Measurements from ENCODE around the gene HS6ST2. TPM values are rescaled to one million over a fixed set of nuclear protein-coding genes. Genes with fewer than 3 reads are reported as not detected.

Gene HS6ST2
- total and polyA plus RNA-seq, 4 experiments from 2014 or later = not detected

DNA sequence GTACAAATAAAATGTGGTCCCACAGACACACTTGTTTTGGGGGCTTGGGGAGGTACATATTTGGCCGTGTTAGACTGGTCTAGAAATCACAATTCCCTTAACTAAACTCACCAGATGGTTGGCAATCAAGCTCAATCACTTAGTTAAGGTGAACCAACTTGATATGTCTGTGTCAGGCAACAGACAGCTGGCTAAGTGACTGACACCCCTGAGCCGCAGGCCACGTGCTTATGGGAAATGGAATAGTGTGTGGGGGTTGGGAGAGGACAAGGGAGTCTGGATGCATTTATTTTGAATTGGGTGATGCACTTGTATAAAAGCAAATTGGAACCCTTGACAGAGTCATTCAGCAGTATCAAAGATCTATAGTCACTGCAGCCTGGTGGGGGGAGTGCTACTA is 209.0 kb downstream of the HS6ST2 start:
- Histone ChIP-seq H3K27me3 (ENCODE audit: insufficient read depth, low read length) (no peaks in the 10 kb centered on the region), H3K4me1 (ENCODE audit: insufficient read depth, low read length) (no peaks in the 10 kb centered on the region), H3K9me3 (ENCODE audit: control insufficient read depth in 1 of 2, low read length in 2 of 2) (no peaks in the 10 kb centered on the region), H3K36me3 (ENCODE audit: insufficient read depth, low read length) (no peaks in the 10 kb centered on the region), H3K4me3 (ENCODE audit: low read length in 2 of 2) (no peak overlapping the region), H3K27ac (ENCODE audit: low read depth, low read length) (no peak overlapping the region)
- Mint-ChIP-seq H3K9me3 (no peaks in the 10 kb centered on the region), H3K4me1 (peaks cover 0 to 8% (median 2%) of the 10 kb centered on the region in 4 donors), H3K4me3 (peak overlapping the region in 1 of 8 donors; percentile 66), H3K27ac (no peak overlapping the region), H3K27me3 (no peaks in the 10 kb centered on the region), H3K36me3 (no peaks in the 10 kb centered on the region)
- POLR2A ChIA-PET (ENCODE audit: partially characterized antibody) = no interaction called here
- no peak for DNase-seq
- intact Hi-C loops (cut with micrococcal nuclease) = no loop called here
- CTCF ChIA-PET (ENCODE audit: partially characterized antibody) = interaction anchor here (1.3 kb wide), 1 partner anchor 8 kb away, joined by 3 read pairs; no protein-coding TSS in a partner anchor

DNA sequence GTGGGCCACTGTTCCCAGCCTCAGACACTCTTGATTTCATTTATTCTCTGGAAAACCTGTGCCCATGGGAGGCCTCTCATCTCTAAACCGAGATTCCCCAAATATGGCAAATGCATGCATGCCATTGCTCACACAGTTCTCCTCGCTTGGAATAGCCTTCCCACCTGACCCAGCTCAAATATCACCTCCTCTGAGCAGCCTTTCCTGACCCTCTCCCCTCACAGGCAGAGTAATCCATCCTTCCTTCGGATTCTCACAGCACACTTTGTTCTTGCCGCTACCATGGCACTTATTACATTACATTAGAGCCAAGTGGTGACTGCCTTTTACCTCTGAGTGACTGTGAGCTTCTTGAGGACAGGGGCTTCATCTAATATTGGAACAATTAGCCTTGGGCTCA is 209.5 kb downstream of the HS6ST2 start:
- Mint-ChIP-seq H3K4me1 (peaks cover 0 to 8% (median 2%) of the 10 kb centered on the region in 4 donors), H3K36me3 (no peaks in the 10 kb centered on the region), H3K27ac (no peak overlapping the region), H3K9me3 (no peaks in the 10 kb centered on the region), H3K27me3 (no peaks in the 10 kb centered on the region), H3K4me3 (no peak overlapping the region)
- Histone ChIP-seq H3K9me3 (ENCODE audit: control insufficient read depth in 1 of 2, low read length in 2 of 2) (no peaks in the 10 kb centered on the region), H3K4me3 (ENCODE audit: low read length in 2 of 2) (no peak overlapping the region), H3K27ac (ENCODE audit: low read depth, low read length) (no peak overlapping the region), H3K36me3 (ENCODE audit: insufficient read depth, low read length) (no peaks in the 10 kb centered on the region), H3K4me1 (ENCODE audit: insufficient read depth, low read length) (no peaks in the 10 kb centered on the region), H3K27me3 (ENCODE audit: insufficient read depth, low read length) (no peaks in the 10 kb centered on the region)
- ChIA-PET POLR2A (ENCODE audit: partially characterized antibody) (no interaction called here), CTCF (ENCODE audit: partially characterized antibody) (no interaction called here)
- intact Hi-C loops (cut with micrococcal nuclease) = no loop called here
- no peak for DNase-seq

DNA sequence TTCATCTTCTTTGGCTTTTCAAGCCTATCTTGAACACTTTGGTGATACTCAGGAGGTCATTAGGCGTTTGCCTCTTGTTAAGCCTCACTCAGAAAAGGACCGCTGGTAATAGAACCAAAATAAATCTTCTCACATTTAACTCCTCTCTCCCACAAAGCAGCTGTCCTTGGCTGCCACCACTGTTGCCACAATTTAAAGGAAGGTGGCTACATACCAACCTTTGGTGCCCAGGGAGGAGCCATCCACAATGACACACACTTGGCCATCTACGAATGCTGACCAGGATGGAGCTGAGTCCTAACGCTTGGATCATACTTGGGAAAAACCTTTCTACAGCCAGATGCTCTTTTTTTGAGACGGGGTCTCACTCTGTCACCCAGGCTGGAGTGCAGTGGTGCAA is 210.2 kb downstream of the HS6ST2 start:
- intact Hi-C loops (cut with micrococcal nuclease) = no loop called here
- Mint-ChIP-seq H3K27ac (no peak overlapping the region), H3K36me3 (no peaks in the 10 kb centered on the region), H3K4me1 (peaks cover 0 to 8% (median 2%) of the 10 kb centered on the region in 4 donors), H3K9me3 (no peaks in the 10 kb centered on the region), H3K27me3 (no peaks in the 10 kb centered on the region), H3K4me3 (no peak overlapping the region)
- H3K27me3 ChIP-seq (ENCODE audit: insufficient read depth, low read length) = no peaks in the 10 kb centered on the region
- POLR2A ChIA-PET (ENCODE audit: partially characterized antibody) = no interaction called here
- no peak overlapping the region for H3K4me3 ChIP-seq (ENCODE audit: low read length in 2 of 2)
- no peaks in the 10 kb centered on the region for H3K9me3 ChIP-seq (ENCODE audit: control insufficient read depth in 1 of 2, low read length in 2 of 2)
- CTCF ChIA-PET (ENCODE audit: partially characterized antibody) = no interaction called here
- H3K36me3 ChIP-seq (ENCODE audit: insufficient read depth, low read length) = no peaks in the 10 kb centered on the region
- no peak overlapping the region for H3K27ac ChIP-seq (ENCODE audit: low read depth, low read length)
- no peaks in the 10 kb centered on the region for H3K4me1 ChIP-seq (ENCODE audit: insufficient read depth, low read length)
- no peak for DNase-seq

DNA sequence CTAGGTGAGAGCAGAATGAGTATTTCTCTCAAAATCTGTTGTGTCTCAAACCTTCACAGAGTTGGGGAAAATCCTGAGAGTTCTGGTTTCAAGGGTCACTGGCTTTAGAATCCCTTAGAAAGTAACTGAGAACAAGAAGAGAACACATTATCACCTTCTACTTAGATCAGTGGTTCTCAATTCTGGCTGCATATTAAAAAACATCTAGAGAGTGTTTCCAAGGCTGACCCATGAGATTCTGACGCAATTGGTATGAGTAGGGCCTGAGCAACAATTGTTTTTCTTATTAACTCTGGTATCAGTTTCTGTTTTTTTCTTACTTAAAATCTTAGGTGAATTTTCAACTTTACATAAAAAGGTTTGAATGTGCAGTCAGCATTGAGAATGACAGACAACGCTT is 212.8 kb downstream of the HS6ST2 start:
- no peak for DNase-seq
- Mint-ChIP-seq H3K9me3 (no peaks in the 10 kb centered on the region), H3K27ac (no peak overlapping the region), H3K4me1 (peaks cover 0 to 18% (median 4%) of the 10 kb centered on the region in 4 donors), H3K36me3 (no peaks in the 10 kb centered on the region), H3K4me3 (no peak overlapping the region), H3K27me3 (no peaks in the 10 kb centered on the region)
- Histone ChIP-seq H3K36me3 (ENCODE audit: insufficient read depth, low read length) (no peaks in the 10 kb centered on the region), H3K9me3 (ENCODE audit: control insufficient read depth in 1 of 2, low read length in 2 of 2) (no peaks in the 10 kb centered on the region), H3K4me1 (ENCODE audit: insufficient read depth, low read length) (no peaks in the 10 kb centered on the region), H3K27me3 (ENCODE audit: insufficient read depth, low read length) (no peaks in the 10 kb centered on the region), H3K27ac (ENCODE audit: low read depth, low read length) (no peak overlapping the region), H3K4me3 (ENCODE audit: low read length in 2 of 2) (no peak overlapping the region)
- CTCF ChIA-PET (ENCODE audit: partially characterized antibody) = no interaction called here
- intact Hi-C loops (cut with micrococcal nuclease) = no loop called here
- POLR2A ChIA-PET (ENCODE audit: partially characterized antibody) = no interaction called here

DNA sequence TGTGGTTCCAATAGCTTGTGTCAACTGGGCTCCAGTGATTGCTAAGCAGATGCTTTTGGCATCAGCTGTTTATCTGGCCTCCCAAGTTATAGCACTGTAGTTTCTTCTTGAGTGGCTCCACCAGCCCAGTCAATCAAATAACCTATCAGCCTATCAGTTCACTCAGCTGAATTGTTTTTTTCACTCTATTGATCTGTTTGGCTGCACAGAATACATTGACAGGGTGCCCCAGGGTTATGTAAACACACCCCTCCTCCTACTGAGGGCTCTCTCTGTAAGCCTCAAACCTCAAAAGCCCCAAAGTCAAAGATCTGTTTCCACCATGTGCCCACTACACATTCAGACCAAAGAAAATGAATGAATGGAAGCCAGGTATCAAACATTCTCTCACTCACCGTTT is 214.0 kb downstream of the HS6ST2 start:
- H3K4me3 Mint-ChIP-seq = no peak overlapping the region
- CTCF ChIA-PET (ENCODE audit: partially characterized antibody) = no interaction called here

DNA sequence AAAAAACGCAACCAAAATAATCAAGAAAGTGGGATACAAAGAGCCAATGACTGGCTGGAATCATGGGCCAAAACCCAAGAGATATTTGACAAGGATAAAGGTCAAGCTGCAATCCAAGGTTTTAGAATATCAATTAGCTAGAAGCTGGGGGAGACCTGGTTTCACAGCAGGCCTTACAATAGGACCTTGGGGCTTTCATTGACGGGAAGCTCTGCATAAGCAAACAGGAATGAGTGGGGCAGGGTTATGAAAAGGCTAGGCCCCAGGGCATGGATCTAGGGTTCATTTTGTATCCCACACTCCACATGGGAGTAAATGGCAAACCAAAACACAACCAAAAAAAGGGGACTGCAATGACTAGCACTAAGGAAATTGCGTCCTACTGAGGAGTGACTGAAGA is 215.3 kb downstream of the HS6ST2 start:
- Histone ChIP-seq H3K4me3 (ENCODE audit: low read length in 2 of 2) (no peak overlapping the region), H3K9me3 (ENCODE audit: control insufficient read depth in 1 of 2, low read length in 2 of 2) (no peaks in the 10 kb centered on the region), H3K36me3 (ENCODE audit: insufficient read depth, low read length) (no peaks in the 10 kb centered on the region), H3K4me1 (ENCODE audit: insufficient read depth, low read length) (peaks cover 4% of the 10 kb centered on the region), H3K27me3 (ENCODE audit: insufficient read depth, low read length) (no peaks in the 10 kb centered on the region), H3K27ac (ENCODE audit: low read depth, low read length) (no peak overlapping the region)
- peaks cover 3 to 22% (median 9%) of the 10 kb centered on the region in 4 donors for H3K4me1 Mint-ChIP-seq
- intact Hi-C loops (cut with micrococcal nuclease) = no loop called here
- ChIA-PET CTCF (ENCODE audit: partially characterized antibody) (no interaction called here), POLR2A (ENCODE audit: partially characterized antibody) (no interaction called here)
- H3K27ac Mint-ChIP-seq = no peak overlapping the region
- no peaks in the 10 kb centered on the region for H3K9me3 Mint-ChIP-seq
- no peak overlapping the region for H3K4me3 Mint-ChIP-seq
- DNase-seq = no peak
- H3K36me3 Mint-ChIP-seq = no peaks in the 10 kb centered on the region
- no peaks in the 10 kb centered on the region for H3K27me3 Mint-ChIP-seq

More for the DNA sequence above, 214.0 kb downstream of the HS6ST2 start:
- H3K4me1 Mint-ChIP-seq = peaks cover 0 to 13% (median 4%) of the 10 kb centered on the region in 4 donors
- no peaks in the 10 kb centered on the region for H3K9me3 Mint-ChIP-seq
- H3K27me3 Mint-ChIP-seq = no peaks in the 10 kb centered on the region
- no peak overlapping the region for H3K27ac Mint-ChIP-seq
- H3K9me3 ChIP-seq (ENCODE audit: control insufficient read depth in 1 of 2, low read length in 2 of 2) = no peaks in the 10 kb centered on the region
- DNase-seq = no peak
- no peaks in the 10 kb centered on the region for H3K36me3 ChIP-seq (ENCODE audit: insufficient read depth, low read length)
- POLR2A ChIA-PET (ENCODE audit: partially characterized antibody) = no interaction called here
- H3K4me1 ChIP-seq (ENCODE audit: insufficient read depth, low read length) = no peaks in the 10 kb centered on the region
- intact Hi-C loops (cut with micrococcal nuclease) = no loop called here
- H3K27ac ChIP-seq (ENCODE audit: low read depth, low read length) = no peak overlapping the region
- H3K4me3 ChIP-seq (ENCODE audit: low read length in 2 of 2) = no peak overlapping the region
- no peaks in the 10 kb centered on the region for H3K27me3 ChIP-seq (ENCODE audit: insufficient read depth, low read length)
- H3K36me3 Mint-ChIP-seq = no peaks in the 10 kb centered on the region

DNA sequence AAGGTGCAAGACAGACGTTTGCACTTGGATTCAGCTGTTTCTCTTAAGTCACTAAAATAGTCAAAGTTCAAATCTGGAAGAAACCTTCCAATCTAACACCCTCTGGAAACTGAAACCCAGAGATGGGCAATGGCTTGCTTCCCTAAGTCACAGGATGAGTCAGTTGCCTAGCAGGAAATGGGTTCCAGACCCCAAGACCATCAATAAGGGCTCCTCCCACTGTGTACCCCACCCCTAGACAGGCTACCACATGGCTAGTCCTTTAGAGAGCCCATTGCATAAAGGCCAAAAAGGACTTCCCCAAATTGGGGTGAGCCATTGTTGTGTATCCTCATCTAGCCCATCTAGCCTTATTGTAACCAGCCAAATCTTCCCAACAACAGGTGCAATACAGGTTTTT is 216.2 kb downstream of the HS6ST2 start:
- ChIA-PET CTCF (ENCODE audit: partially characterized antibody) (no interaction called here), POLR2A (ENCODE audit: partially characterized antibody) (no interaction called here)
- Mint-ChIP-seq H3K4me1 (peaks cover 10 to 31% (median 16%) of the 10 kb centered on the region in 4 donors), H3K36me3 (no peaks in the 10 kb centered on the region), H3K4me3 (no peak overlapping the region), H3K27me3 (no peaks in the 10 kb centered on the region), H3K27ac (no peak overlapping the region), H3K9me3 (no peaks in the 10 kb centered on the region)
- Histone ChIP-seq H3K4me3 (ENCODE audit: low read length in 2 of 2) (no peak overlapping the region), H3K27ac (ENCODE audit: low read depth, low read length) (no peak overlapping the region), H3K36me3 (ENCODE audit: insufficient read depth, low read length) (no peaks in the 10 kb centered on the region), H3K27me3 (ENCODE audit: insufficient read depth, low read length) (no peaks in the 10 kb centered on the region), H3K9me3 (ENCODE audit: control insufficient read depth in 1 of 2, low read length in 2 of 2) (no peaks in the 10 kb centered on the region), H3K4me1 (ENCODE audit: insufficient read depth, low read length) (peaks cover 13% of the 10 kb centered on the region)
- intact Hi-C loops (cut with micrococcal nuclease) = no loop called here
- no peak for DNase-seq

DNA sequence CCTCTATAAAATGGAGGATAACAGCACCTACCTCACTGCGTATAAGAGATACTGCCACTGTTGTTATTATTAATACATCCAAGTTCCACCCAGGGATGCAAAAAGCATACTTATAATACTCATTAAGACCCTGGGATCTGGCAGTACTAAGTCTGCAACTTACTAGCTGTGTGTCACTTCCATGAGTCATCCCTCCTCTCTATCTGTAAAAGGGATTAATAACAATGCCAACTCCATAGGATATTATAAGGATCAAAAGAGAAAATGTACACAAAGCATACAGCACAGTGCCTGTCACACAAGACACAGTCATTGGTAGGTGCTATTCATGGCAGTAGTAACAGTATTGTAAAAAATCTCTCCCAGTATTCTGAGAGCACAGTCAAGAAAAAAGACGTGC is 216.7 kb downstream of the HS6ST2 start:
- Mint-ChIP-seq H3K36me3 (no peaks in the 10 kb centered on the region), H3K9me3 (no peaks in the 10 kb centered on the region), H3K27me3 (no peaks in the 10 kb centered on the region), H3K4me1 (peaks cover 13 to 36% (median 20%) of the 10 kb centered on the region in 4 donors), H3K27ac (no peak overlapping the region), H3K4me3 (no peak overlapping the region)
- no peak overlapping the region for H3K27ac ChIP-seq (ENCODE audit: low read depth, low read length)
- intact Hi-C loops (cut with micrococcal nuclease) = no loop called here
- peaks cover 16% of the 10 kb centered on the region for H3K4me1 ChIP-seq (ENCODE audit: insufficient read depth, low read length)
- H3K27me3 ChIP-seq (ENCODE audit: insufficient read depth, low read length) = no peaks in the 10 kb centered on the region
- CTCF ChIA-PET (ENCODE audit: partially characterized antibody) = interaction anchor here (1.2 kb wide), 1 partner anchor 9 kb away, joined by 3 read pairs; no protein-coding TSS in a partner anchor
- H3K36me3 ChIP-seq (ENCODE audit: insufficient read depth, low read length) = no peaks in the 10 kb centered on the region
- no peaks in the 10 kb centered on the region for H3K9me3 ChIP-seq (ENCODE audit: control insufficient read depth in 1 of 2, low read length in 2 of 2)
- DNase-seq = no peak
- POLR2A ChIA-PET (ENCODE audit: partially characterized antibody) = no interaction called here
- H3K4me3 ChIP-seq (ENCODE audit: low read length in 2 of 2) = no peak overlapping the region

Data from CD4-positive, alpha-beta memory T cell (primary cell).